Vagina (tissue), 2 donors: ENCODE data around the gene SLCO2B1.

Experiments
- CTCF ChIP-seq, 3 experiments: fragments of 450-650 bp in 2 of 3; fragments of 200-600 bp in 1 of 3; sonication (generic) in 1 of 3; IDR thresholded peaks; one replicate each; pipeline ENCODE4 v1.5.1; 2017 to 2019; ENCODE audit warnings: antibody characterized with exemption in 3 of 3, mild to moderate bottlenecking in 2 of 3, moderate library complexity in 2 of 3
- POLR2A ChIP-seq, 2 donors: fragments of 450-650 bp; IDR thresholded peaks; one replicate each; pipeline ENCODE4 v1.6.1; 2017; ENCODE audit warnings: antibody characterized with exemption in 2 of 2, mild to moderate bottlenecking in 2 of 2, moderate library complexity in 2 of 2

GRCh38 chr11:75239531-75240290 lies 88.8 kb downstream of the SLCO2B1 start:
- no peak for TF ChIP-seq CTCF (IDR thresholded peaks at IDR 0.05)
- TF ChIP-seq POLR2A (IDR thresholded peaks at IDR 0.05) = no peak
